Epithelial cell of proximal tubule (primary cell): ENCODE data around the gene TEX54. TPM values are rescaled to one million over a fixed set of nuclear protein-coding genes. Genes with fewer than 3 reads are reported as not detected.
"Not testable (repeated sequence)": the region's sequence is repeated elsewhere in the genome, so short reads cannot be mapped to it uniquely, and the experiment has no call there.

ENCODE experiments used
- DNase-seq: peaks from one replicate; pipeline ENCODE4 v3.0.0-alpha.2; 2011; ENCODE audit warnings: low read depth
- H3K4me3 ChIP-seq: 2 replicates; pipeline ENCODE4 v1.5.1; 2011; ENCODE audit warnings: low read depth, mild to moderate bottlenecking, low read length
- total RNA-seq: library from RNA; depleted of rRNA; stranded (reverse); fragments of >200 nt; gene quantifications from 2 replicates; pipeline ENCODE4 v1.2.3, GENCODE V29; 2015
- TF ChIP-seq, protein P1 (sequence below): conservative IDR thresholded peaks from 2 replicates; pipeline ENCODE4 v1.5.1; 2012; ENCODE audit warnings: low read depth, mild to moderate bottlenecking, low read length

Gene TEX54
- total RNA-seq, 1 donor from 2014 or later, result not detected

DNA sequence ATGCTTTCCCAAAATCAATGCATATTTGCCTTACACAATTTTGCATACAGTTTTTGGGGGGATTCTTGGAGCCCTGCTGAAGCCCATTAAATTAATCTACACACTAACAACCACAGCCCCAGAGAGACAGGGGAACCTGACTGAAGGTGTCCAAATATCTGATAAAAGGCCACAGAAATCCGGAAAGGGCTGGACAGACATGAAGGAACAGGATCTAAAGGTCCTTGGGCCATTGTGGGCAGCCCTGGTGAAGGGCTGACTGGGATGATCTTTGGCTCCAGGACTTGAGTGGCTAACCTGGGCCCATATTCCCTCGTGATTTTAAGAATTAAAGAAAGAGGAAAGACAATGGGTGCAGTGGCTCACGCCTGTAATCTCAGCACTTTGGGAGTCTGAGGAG lies 13.5 kb upstream of the TEX54 start:
- no peak for DNase-seq
- no peak overlapping the region for H3K4me3 ChIP-seq
- TF ChIP-seq, protein P1, sequence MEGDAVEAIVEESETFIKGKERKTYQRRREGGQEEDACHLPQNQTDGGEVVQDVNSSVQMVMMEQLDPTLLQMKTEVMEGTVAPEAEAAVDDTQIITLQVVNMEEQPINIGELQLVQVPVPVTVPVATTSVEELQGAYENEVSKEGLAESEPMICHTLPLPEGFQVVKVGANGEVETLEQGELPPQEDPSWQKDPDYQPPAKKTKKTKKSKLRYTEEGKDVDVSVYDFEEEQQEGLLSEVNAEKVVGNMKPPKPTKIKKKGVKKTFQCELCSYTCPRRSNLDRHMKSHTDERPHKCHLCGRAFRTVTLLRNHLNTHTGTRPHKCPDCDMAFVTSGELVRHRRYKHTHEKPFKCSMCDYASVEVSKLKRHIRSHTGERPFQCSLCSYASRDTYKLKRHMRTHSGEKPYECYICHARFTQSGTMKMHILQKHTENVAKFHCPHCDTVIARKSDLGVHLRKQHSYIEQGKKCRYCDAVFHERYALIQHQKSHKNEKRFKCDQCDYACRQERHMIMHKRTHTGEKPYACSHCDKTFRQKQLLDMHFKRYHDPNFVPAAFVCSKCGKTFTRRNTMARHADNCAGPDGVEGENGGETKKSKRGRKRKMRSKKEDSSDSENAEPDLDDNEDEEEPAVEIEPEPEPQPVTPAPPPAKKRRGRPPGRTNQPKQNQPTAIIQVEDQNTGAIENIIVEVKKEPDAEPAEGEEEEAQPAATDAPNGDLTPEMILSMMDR, result no peak

DNA sequence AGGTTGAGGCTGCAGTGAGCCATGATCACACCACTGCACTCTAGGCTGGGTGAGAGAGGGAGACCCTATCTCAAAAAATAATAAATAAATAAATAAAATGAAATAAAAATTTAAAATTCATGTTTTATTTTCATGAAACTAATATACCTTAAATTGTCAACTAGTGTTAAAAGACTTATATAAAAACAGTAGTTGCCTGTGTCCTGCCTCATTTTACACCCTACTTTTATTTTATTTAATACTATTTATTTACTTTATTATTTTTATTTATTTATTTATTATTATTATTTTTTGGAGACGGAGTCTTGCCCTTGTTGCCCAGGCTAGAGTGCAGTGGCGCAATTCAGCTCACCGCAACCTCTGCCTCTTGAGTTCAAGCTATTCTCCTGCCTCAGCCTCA lies 11.5 kb upstream of the TEX54 start:
- TF ChIP-seq, protein P1, result no peak
- H3K4me3 ChIP-seq, result no peak overlapping the region
- DNase-seq, result no peak

DNA sequence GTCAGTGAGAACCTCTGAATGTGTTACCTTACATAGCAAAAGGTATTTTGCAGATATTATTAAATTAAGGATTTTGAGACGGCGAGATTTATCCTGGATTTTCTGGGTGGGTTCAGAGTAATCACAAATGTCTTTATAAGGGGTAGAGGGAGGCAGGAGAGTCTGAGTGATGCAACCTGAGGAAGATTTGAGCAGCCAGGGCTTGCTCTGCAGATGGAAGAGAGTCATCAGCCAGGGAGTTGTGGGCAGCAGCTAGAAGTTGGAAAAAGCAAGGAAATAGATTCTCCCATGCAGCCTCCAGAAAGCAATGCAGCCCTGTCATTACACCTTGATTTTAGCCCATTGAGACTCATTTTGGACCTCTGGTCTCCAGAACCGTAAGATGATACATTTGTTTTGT lies 10.8 kb upstream of the TEX54 start:
- no peak overlapping the region for H3K4me3 ChIP-seq
- DNase-seq, result no peak
- TF ChIP-seq, protein P1, result no peak

DNA sequence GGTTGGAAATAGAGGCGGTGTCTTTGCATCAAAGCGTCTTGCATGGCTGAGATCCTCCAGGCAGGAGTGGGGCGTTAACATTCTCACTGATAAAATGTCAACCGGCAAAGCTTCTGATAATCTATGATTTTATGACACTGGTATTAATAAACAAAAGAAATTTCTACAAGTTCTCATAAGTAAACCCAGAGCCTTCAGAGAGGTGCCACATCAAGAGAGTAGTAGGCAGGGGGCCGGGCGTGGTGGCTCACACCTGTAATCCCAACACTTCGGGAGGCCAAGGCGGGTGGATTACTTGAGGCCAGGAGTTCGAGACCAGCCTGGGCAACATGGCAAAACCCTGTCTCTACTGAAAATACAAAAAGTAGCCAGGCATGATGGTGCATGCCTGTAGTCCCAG lies 10.2 kb upstream of the TEX54 start:
- not testable (repeated sequence) for DNase-seq, H3K4me3 ChIP-seq

DNA sequence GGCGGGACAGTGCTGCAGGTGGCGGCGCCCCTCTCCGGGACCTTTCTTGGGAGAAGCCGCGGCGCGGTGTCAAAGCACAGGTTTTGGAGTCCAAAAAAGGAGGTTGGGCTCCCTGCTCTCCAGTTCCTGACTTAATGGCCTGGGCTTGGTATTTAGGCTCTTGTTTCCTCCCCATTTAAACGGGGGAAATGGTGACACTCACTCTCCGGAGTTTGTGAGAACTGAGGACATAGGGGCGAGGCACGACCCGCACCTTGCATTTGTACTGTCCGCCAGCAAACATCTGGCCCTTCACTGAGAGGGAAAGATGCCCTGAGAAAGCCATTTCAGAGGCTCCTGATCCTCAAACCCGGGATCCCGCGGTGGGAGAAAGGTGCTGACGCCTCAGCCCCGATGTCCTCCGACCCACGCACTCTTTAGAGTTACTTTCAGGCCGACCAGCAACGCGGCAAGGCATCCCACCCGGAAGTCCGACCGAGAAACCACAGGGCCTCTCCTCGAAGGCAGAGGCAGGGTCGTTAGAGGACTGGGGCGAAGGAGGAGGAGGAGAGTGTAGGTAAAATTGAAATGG lies 9.6 kb upstream of the TEX54 start:
- TF ChIP-seq, protein P1, result no peak
- peak overlapping the region; percentile 60 for H3K4me3 ChIP-seq
- no peak for DNase-seq

DNA sequence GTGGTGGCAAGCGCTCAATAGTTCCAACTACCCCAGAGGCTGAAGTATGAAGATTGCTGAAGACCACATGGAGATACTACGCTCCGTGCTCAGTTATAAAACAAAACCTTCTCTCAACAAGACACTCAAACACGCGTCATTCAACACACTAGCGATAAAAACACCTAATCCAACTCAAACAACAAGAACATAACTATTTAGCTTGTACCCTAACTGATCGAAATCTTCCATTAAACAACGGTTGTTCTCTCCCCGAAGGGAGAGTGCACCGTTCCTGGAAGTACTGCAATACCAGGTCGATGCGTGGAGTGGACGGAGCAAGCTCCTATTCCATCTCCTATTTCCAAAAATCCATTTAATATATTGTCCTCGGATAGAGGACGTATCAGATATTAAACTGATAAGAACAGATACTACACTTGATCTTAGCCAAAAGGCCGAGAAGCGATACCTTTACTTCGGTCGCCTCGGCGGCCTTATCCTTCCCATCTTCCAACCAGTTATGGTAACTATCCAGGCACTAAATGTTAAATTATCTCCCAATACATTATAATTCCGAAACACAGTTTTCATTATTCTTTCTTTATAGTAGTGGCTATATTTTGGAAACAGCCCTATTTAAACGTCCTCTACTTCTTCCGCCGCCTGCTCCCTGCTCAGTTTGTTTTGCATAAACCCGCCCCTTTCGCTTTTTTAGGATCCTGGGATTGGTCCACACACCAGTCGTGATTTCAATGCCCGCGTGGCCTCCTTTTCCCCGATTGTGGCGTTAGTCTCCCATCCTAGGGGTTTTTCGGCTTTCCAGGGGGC lies 8.9 kb upstream of the TEX54 start:
- H3K4me3 ChIP-seq, result peak overlapping the region; percentile 97
- TF ChIP-seq, protein P1, result no peak
- DNase-seq, result peak; percentile 100

DNA sequence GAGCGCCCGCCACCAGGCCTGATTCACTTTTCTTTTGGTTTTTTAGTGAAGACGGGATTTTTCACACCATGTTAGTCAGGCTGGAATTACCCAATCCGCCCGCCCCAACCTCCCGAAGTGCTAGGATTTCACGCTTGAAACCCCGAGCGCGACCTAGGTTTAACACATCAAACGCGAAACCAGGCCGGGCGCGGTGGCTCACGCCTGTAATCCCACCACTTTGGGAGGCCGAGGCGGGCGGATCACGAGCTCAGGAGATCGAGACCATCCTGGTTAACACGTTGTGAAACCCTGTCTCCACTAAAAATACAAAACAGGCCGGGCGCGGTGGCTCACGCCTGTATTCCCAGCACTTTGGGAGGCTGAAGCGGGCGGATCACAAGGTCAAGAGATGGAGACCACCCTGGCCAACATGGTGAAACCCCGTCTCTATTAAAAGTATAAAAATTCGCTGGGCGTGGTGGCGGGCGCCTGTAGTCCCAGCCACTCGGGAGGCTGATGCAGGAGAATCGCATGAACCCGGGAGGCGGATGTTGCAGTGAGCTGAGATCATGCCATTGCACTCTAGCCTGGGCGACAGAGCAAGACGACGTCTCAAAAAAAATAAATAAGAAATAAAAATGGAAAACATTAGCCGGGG lies 8.2 kb upstream of the TEX54 start:
- DNase-seq, result peak; percentile 66
- peak overlapping the region; percentile 97 for H3K4me3 ChIP-seq
